DOHH2 (cell line): Measurements from ENCODE around the gene FN1.

ENCODE experiments used
- H3F3A ChIP-seq: fragments of 200-600 bp; sonication (generic), shearing (Covaris generic); 2 replicates; pipeline ENCODE4 v1.6.0; 2016; ENCODE audit warnings: antibody characterized with exemption, mild to moderate bottlenecking; ENCODE audit not compliant: control insufficient read depth, insufficient read depth
- H3K27ac ChIP-seq: fragments of 200-600 bp; sonication (generic); 2 replicates; pipeline ENCODE4 v1.5.1; 2014; ENCODE audit warnings: low read depth, mild to moderate bottlenecking, low read length, moderate library complexity
- H3K27me3 ChIP-seq: fragments of 200-600 bp; sonication (generic); 2 replicates; pipeline ENCODE4 v1.6.1; 2014; ENCODE audit warnings: mild to moderate bottlenecking, low read length, mixed read lengths; ENCODE audit not compliant: control insufficient read depth
- H3K36me3 ChIP-seq: fragments of 200-600 bp; sonication (generic); 2 replicates; pipeline ENCODE4 v1.6.1; 2014; ENCODE audit warnings: mild to moderate bottlenecking, low read length, moderate library complexity, mixed read lengths; ENCODE audit not compliant: control insufficient read depth
- H3K4me1 ChIP-seq: fragments of 200-600 bp; sonication (generic); 2 replicates; pipeline ENCODE4 v1.6.1; 2014; ENCODE audit warnings: mild to moderate bottlenecking, low read length, mixed read lengths; ENCODE audit not compliant: control insufficient read depth
- H3K4me2 ChIP-seq: fragments of 200-600 bp; sonication (generic); 2 replicates; pipeline ENCODE4 v1.6.0; 2014; ENCODE audit warnings: mild to moderate bottlenecking, low read length, moderate library complexity
- H3K4me3 ChIP-seq: fragments of 200-600 bp; sonication (generic); 2 replicates; pipeline ENCODE4 v1.5.1; 2014; ENCODE audit warnings: mild to moderate bottlenecking, low read length, mixed read lengths
- H3K79me2 ChIP-seq: fragments of 200-600 bp; sonication (generic); 2 replicates; pipeline ENCODE4 v1.6.1; 2014; ENCODE audit warnings: mild to moderate bottlenecking, low read length, mixed read lengths; ENCODE audit not compliant: control insufficient read depth
- H3K9me2 ChIP-seq: fragments of 200-600 bp; sonication (generic); replicated peaks from 2 replicates; pipeline ENCODE4 v1.6.1; 2014; ENCODE audit warnings: mild to moderate bottlenecking, low read length, mixed read lengths; ENCODE audit not compliant: control insufficient read depth
- H3K9me3 ChIP-seq: fragments of 200-600 bp; sonication (generic); 2 replicates; pipeline ENCODE4 v1.6.1; 2014; ENCODE audit warnings: antibody characterized with exemption, low read length, mixed read lengths; ENCODE audit not compliant: control insufficient read depth, insufficient read depth
- H4K20me1 ChIP-seq: fragments of 200-600 bp; sonication (generic); 2 replicates; pipeline ENCODE4 v1.6.0; 2014; ENCODE audit warnings: low read depth, mild to moderate bottlenecking, antibody characterized with exemption, low read length, moderate library complexity; ENCODE audit not compliant: control insufficient read depth, insufficient read depth
- CTCF ChIP-seq: fragments of 200-600 bp; sonication (generic); IDR thresholded peaks from one replicate; pipeline ENCODE4 v1.5.1; 2014; ENCODE audit warnings: antibody characterized with exemption, mild to moderate bottlenecking, low read depth, low read length; ENCODE audit not compliant: poor library complexity, severe bottlenecking
- EZH2phosphoT487 ChIP-seq: fragments of 200-600 bp; sonication (generic); IDR thresholded peaks from 2 replicates; pipeline ENCODE4 v1.6.1; 2017; ENCODE audit warnings: borderline replicate concordance, mild to moderate bottlenecking, antibody characterized with exemption, low read length, moderate library complexity, mixed read lengths

The FN1 gene

DNA sequence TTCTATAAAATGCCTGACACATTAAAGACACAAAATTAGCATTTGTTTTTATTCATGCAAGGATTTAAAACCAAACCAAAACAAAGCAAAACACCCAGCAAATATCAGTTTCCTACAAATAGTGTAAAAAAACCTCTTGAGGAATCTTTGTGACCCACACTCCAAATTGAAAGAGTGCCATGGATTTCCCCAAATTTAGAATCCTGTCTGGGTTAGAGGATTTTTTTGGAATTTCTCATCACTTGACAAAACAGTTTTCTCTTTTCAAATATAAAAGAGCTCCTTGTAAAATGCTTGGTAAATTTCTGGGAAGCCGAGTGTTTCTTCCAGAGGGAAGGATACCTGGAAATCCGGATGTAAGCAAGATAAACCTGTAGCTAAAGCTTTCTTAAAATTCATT, 1.7 kb upstream of the FN1 start:
- H3F3A ChIP-seq = no peaks in the 10 kb centered on the region
- H3K9me2 ChIP-seq = no peaks in the 10 kb centered on the region
- no peak overlapping the region for H3K4me2 ChIP-seq
- H3K79me2 ChIP-seq = no peaks in the 10 kb centered on the region
- TF ChIP-seq EZH2phosphoT487 (no peak; the same call in 1 of the 2 replicates), CTCF (no peak)
- peaks cover 41% of the 10 kb centered on the region for H3K27me3 ChIP-seq
- H3K27ac ChIP-seq = no peak overlapping the region
- H4K20me1 ChIP-seq = no peaks in the 10 kb centered on the region
- no peaks in the 10 kb centered on the region for H3K9me3 ChIP-seq
- H3K36me3 ChIP-seq = no peaks in the 10 kb centered on the region
- H3K4me3 ChIP-seq = no peak overlapping the region
- no peaks in the 10 kb centered on the region for H3K4me1 ChIP-seq

DNA sequence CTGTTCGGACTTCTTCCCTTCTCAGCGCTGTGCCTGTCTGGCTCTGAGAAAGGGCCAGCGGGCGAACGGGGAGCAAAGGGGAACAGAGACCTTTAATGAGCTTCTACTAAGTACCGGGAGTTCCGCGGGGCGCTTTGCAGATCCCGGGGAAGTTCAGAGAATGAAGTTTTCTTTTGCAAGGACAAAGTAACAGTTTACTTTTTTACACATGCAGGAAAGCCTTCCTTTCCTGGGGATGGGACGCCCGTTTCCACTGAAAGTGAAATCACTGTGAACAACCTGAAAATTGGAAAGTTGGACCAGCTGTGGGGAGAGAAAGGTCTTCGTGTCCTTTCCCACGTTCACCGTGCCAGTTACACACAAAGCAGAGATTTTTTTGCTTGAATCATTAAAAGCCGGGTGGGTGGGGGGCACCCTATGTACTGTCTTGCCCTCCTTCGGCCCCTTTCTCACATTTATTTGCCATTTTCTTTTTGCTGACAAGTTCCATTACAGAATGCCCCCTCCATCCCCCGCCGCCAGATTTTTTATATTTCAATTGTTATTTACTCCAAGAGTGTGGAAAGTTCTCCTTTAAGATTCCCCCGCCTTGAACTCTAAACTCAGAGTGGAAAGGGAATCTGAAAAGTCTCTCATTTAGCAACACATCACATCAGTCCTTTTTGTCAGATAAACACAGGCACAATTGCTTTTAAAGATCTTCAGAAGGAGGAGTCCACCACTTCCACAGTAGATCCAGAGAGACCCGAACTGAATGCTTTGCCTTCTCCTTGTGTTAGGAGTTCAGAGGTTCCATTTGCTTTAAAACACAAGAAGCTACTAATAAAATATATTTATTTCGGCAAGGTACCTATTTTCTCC, 1.1 kb upstream of the FN1 start:
- Histone ChIP-seq H3K9me2 (no peaks in the 10 kb centered on the region), H3K27ac (no peak overlapping the region), H3K36me3 (no peaks in the 10 kb centered on the region), H3K4me3 (no peak overlapping the region), H3F3A (no peaks in the 10 kb centered on the region), H3K4me1 (no peaks in the 10 kb centered on the region), H3K4me2 (peak overlapping the region; percentile 41), H3K27me3 (peaks cover 41% of the 10 kb centered on the region), H4K20me1 (no peaks in the 10 kb centered on the region), H3K9me3 (no peaks in the 10 kb centered on the region), H3K79me2 (no peaks in the 10 kb centered on the region)
- TF ChIP-seq CTCF (no peak), EZH2phosphoT487 (peak; percentile 1; the same call in 1 of the 2 replicates)

DNA sequence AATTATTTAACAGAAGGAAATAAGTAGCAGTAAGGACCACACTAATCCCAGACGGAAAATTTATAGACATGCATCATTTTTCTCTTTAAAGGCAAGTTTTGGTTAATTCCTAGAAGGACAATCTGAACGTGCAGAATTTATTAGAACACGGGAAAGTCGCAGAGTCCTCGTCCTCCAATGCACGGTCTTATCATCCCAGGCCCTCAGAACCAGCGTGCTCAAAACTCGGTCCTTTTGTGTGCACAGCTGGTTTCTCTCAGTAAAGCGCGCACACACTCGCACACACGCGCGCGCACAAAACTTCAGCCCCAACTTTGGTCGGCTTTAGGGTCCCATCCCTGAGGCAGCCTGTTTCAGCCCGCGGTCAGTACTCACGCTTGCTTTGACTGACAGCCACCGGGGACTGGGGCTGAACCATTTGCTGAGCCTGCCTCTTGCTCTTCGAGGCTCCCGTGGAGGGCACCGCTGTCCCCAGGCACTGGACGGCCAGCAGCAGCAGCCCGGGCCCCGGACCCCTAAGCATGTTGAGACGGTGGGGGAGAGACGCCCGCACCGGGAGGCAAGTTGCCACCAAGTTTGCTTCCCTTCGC, 493 bp downstream of the FN1 start:
- Histone ChIP-seq H3K4me1 (no peaks in the 10 kb centered on the region), H3K9me3 (no peaks in the 10 kb centered on the region), H3K27me3 (peaks cover 41% of the 10 kb centered on the region), H3K36me3 (no peaks in the 10 kb centered on the region), H3K27ac (no peak overlapping the region), H3K79me2 (no peaks in the 10 kb centered on the region), H3K4me3 (peak overlapping the region; percentile 29; the same call in 1 of the 2 replicates), H3K4me2 (peak overlapping the region; percentile 35; the same call in 1 of the 2 replicates), H3K9me2 (no peaks in the 10 kb centered on the region), H3F3A (no peaks in the 10 kb centered on the region), H4K20me1 (no peaks in the 10 kb centered on the region)
- TF ChIP-seq CTCF (no peak), EZH2phosphoT487 (no peak)
